Measurements from ENCODE around the gene PDZD4.

Gene PDZD4

GRCh38 chrX:153775293-153776119 lies 54.8 kb downstream of the PDZD4 start:
- Histone ChIP-seq H3K27ac (no peak overlapping the region), H3K27me3 (replicated peaks) (no peaks in the 10 kb centered on the region), H3K4me3 (ENCODE audit: low read depth, low read length) (no peak overlapping the region), H3K36me3 (replicated peaks) (no peaks in the 10 kb centered on the region)
- in situ Hi-C loops (cut with HindIII; ENCODE audit: low pct_ligation_motif_present, low sequenced_read_pairs) = no loop called here
- no peak for DNase-seq
- TF ChIP-seq, protein P1, sequence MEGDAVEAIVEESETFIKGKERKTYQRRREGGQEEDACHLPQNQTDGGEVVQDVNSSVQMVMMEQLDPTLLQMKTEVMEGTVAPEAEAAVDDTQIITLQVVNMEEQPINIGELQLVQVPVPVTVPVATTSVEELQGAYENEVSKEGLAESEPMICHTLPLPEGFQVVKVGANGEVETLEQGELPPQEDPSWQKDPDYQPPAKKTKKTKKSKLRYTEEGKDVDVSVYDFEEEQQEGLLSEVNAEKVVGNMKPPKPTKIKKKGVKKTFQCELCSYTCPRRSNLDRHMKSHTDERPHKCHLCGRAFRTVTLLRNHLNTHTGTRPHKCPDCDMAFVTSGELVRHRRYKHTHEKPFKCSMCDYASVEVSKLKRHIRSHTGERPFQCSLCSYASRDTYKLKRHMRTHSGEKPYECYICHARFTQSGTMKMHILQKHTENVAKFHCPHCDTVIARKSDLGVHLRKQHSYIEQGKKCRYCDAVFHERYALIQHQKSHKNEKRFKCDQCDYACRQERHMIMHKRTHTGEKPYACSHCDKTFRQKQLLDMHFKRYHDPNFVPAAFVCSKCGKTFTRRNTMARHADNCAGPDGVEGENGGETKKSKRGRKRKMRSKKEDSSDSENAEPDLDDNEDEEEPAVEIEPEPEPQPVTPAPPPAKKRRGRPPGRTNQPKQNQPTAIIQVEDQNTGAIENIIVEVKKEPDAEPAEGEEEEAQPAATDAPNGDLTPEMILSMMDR (IDR thresholded peaks at IDR 0.05; ENCODE audit: low read depth, low read length, missing control alignments) = no peak

- in situ Hi-C loops (cut with HindIII; ENCODE audit: low pct_ligation_motif_present, low sequenced_read_pairs) = no loop called here
- Histone ChIP-seq H3K27ac (no peak overlapping the region), H3K27me3 (replicated peaks) (no peaks in the 10 kb centered on the region)
Observed at GRCh38 chrX:153774576-153775292, 55.6 kb downstream of the PDZD4 start.

DNA sequence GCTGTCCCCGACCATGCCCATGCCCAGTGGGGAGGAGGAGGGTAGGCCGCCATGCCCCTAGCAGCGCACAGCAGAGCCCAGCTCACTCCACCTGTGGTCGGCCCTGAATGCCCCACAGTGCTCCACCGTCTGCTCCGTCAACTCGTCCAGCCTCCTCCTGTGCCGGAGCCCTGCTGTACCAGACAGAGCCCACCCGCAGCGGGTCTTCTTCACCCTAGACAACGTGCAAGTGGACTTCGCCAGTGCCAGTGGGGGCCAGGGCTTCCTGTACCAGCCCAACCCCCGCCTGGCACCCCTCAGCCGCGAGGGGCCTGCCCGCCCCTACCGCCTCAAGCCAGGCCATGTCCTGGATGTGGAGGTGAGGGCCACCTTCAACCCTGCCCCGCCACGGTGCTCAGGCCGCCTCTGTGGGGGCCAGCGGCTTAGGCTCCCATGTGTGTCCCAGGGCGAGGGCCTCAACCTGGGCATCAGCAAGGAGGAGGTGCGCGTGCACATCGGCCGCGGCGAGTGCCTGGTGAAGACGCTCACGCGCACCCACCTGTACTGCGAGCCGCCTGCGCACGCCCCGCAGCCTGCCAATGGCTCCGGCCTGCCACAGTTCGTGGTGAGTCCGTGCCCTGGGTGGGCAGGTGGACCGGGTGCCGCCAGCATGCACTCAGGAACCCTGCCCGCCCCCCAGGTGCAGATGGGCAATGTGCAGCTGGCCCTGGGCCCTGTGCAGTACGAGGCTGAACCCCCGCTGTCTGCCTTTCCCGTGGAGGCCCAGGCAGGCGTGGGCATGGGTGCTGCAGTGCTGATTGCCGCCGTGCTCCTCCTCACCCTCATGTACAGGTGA lies 56.4 kb downstream of the PDZD4 start:
- H3K27ac ChIP-seq = no peak overlapping the region
- H3K27me3 ChIP-seq (replicated peaks) = no peaks in the 10 kb centered on the region
- in situ Hi-C loops (cut with HindIII; ENCODE audit: low pct_ligation_motif_present, low sequenced_read_pairs) = no loop called here
- no peak for DNase-seq
- H3K36me3 ChIP-seq (replicated peaks) = no peaks in the 10 kb centered on the region
- TF ChIP-seq, protein P1 (IDR thresholded peaks at IDR 0.05; ENCODE audit: low read depth, low read length, missing control alignments) = no peak
- H3K4me3 ChIP-seq (ENCODE audit: low read depth, low read length) = no peak overlapping the region

More at GRCh38 chrX:153774576-153775292, 55.6 kb downstream of the PDZD4 start:
- H3K36me3 ChIP-seq (replicated peaks) = no peaks in the 10 kb centered on the region
- H3K4me3 ChIP-seq (ENCODE audit: low read depth, low read length) = no peak overlapping the region
- TF ChIP-seq, protein P1 (IDR thresholded peaks at IDR 0.05; ENCODE audit: low read depth, low read length, missing control alignments) = no peak
- no peak for DNase-seq

- no peak overlapping the region for H3K4me3 ChIP-seq (ENCODE audit: low read depth, low read length)
- no peak for DNase-seq
- no peaks in the 10 kb centered on the region for H3K36me3 ChIP-seq (replicated peaks)
- in situ Hi-C loops (cut with HindIII; ENCODE audit: low pct_ligation_motif_present, low sequenced_read_pairs) = no loop called here
- H3K27ac ChIP-seq = no peak overlapping the region
- no peaks in the 10 kb centered on the region for H3K27me3 ChIP-seq (replicated peaks)
- TF ChIP-seq, protein P1 (IDR thresholded peaks at IDR 0.05; ENCODE audit: low read depth, low read length, missing control alignments) = no peak
Observed at GRCh38 chrX:153773218-153773611, 57.1 kb downstream of the PDZD4 start.

GRCh38 chrX:153772316-153773217 lies 57.8 kb downstream of the PDZD4 start:
- in situ Hi-C loops (cut with HindIII; ENCODE audit: low pct_ligation_motif_present, low sequenced_read_pairs) = no loop called here
- TF ChIP-seq, protein P1 (IDR thresholded peaks at IDR 0.05; ENCODE audit: low read depth, low read length, missing control alignments) = no peak
- Histone ChIP-seq H3K4me3 (ENCODE audit: low read depth, low read length) (no peak overlapping the region), H3K27me3 (replicated peaks) (no peaks in the 10 kb centered on the region), H3K27ac (no peak overlapping the region), H3K36me3 (replicated peaks) (no peaks in the 10 kb centered on the region)
- DNase-seq = no peak

Measured in brain microvascular endothelial cell (primary cell).